Gastroesophageal sphincter (tissue), 4 donors: Measurements from ENCODE around the gene CFAP410. TPM values are rescaled to one million over a fixed set of nuclear protein-coding genes. Genes with fewer than 3 reads are reported as not detected.
"Not testable (repeated sequence)": the region's sequence is repeated elsewhere in the genome, so short reads cannot be mapped to it uniquely, and the experiment has no call there.

Experiments
- ATAC-seq: fragments of 150-250 bp; one replicate; pipeline ENCODE4 v1.9.1; 2016; ENCODE audit warnings: mild to moderate bottlenecking, moderate library complexity
- H3K27ac ChIP-seq, 4 donors: fragments of 200-600 bp; sonication (generic) in 3 of 4; 1 replicate in 3 of 4; 2 replicates in 1 of 4; pipeline ENCODE4 v1.5.1; 2016 to 2019
- H3K27me3 ChIP-seq: fragments of 200-600 bp; sonication (generic); one replicate; pipeline ENCODE4 v1.5.1; 2019
- H3K36me3 ChIP-seq, 2 donors: fragments of 200-600 bp; sonication (generic); one replicate each; pipeline ENCODE4 v1.5.1; 2019; ENCODE audit warnings: control low read depth in 1 of 2
- H3K4me1 ChIP-seq, 3 donors: fragments of 200-600 bp; sonication (generic); 1 replicate in 2 of 3; 2 replicates in 1 of 3; pipeline ENCODE4 v1.5.1; 2016 to 2019; ENCODE audit warnings: control low read depth in 2 of 3
- H3K4me3 ChIP-seq, 2 donors: fragments of 200-600 bp; sonication (generic); one replicate each; pipeline ENCODE4 v1.5.1; 2019; ENCODE audit warnings: mild to moderate bottlenecking in 1 of 2, moderate library complexity in 1 of 2
- H3K9me3 ChIP-seq, 3 donors: fragments of 200-600 bp; sonication (generic); one replicate each; pipeline ENCODE4 v1.5.1; 2017 to 2019; ENCODE audit warnings: control low read depth in 2 of 3
- EP300 ChIP-seq: sonication (generic); formaldehyde crosslinking; IDR thresholded peaks from one replicate; pipeline ENCODE4 v1.6.1; 2017; ENCODE audit warnings: antibody characterized with exemption, mild to moderate bottlenecking
- POLR2A ChIP-seq, 2 donors: fragments of 450-650 bp; IDR thresholded peaks; one replicate each; pipeline ENCODE4 v1.6.1; 2017; ENCODE audit warnings: antibody characterized with exemption in 2 of 2, mild to moderate bottlenecking in 2 of 2, moderate library complexity in 1 of 2
- POLR2AphosphoS5 ChIP-seq: sonication (generic); formaldehyde crosslinking; IDR thresholded peaks from one replicate; pipeline ENCODE4 v1.6.1; 2017; ENCODE audit warnings: antibody characterized with exemption
- WGBS, 2 donors: methylation state at CpG; one replicate each; pipeline ENCODE4 v1.1.5; 2018; ENCODE audit warnings: low coverage in 1 of 2; 5-methylcytosine and 5-hydroxymethylcytosine counted together
- total RNA-seq, 4 donors: library from RNA; depleted of rRNA; stranded (reverse); fragments of >200 nt; gene quantifications; one replicate each; pipeline ENCODE4 v1.1.0, GENCODE V29; 2016
- TF ChIP-seq, protein P1 (sequence below), 4 experiments: fragments of 200-600 bp in 2 of 4; fragments of 450-650 bp in 2 of 4; sonication (generic) in 1 of 4; IDR thresholded peaks; one replicate each; pipeline ENCODE4 v1.5.1; 2017 to 2019; ENCODE audit warnings: antibody characterized with exemption in 4 of 4, mild to moderate bottlenecking in 2 of 4, moderate library complexity in 2 of 4

CFAP410 gene
- total RNA-seq, 4 donors from 2014 or later, result 26.2 to 35.0 (median 30.2) TPM

DNA sequence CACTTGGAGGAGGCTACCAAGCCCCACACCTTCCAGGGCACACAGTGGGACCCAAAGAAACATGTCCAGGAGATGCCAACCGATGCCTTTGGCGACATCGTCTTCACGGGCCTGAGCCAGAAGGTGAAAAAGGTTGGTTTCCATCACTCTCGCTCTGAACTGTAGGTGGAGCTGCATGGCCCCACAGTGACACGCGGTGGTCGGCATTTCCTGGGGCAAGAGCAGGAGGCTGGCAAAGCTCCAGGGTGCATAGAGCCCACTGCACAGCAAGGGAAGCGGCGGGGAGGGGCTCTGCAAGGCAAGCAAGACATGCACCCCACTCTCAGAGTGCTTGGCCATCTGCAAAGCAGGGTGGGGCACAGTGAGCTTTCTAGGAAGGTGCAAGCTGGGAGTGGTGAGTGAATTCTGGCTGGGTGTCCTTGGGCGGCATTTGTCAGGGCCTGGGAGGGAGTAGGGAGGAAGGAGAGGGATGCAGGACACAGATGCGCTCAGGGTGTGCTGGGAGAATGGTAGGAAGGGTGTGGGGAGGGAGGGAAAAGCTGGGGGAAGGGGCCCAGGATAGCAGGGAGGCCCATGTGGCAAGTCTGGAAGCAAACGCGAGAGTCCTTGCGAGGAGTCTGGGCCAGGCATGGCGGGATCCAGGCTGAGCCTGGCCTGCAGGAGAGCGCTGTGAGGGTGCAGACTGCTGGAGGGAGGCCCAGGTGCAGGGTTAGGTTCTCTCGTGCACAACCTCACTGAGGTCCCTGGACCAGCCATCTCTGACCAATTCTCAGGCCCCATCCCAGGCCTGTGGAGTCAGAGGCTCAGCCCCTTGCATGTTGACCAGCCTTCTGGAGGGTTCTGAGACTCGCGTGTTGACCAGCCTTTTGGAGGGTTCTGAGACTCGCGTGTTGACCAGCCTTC lies 25.2 kb upstream of the CFAP410 start:
- no peaks in the 10 kb centered on the region for H3K4me1 ChIP-seq
- ATAC-seq, result no peak
- H3K36me3 ChIP-seq, result no peaks in the 10 kb centered on the region
- H3K27me3 ChIP-seq, result peaks cover 74% of the 10 kb centered on the region
- no peak overlapping the region for H3K27ac ChIP-seq
- WGBS, 2 donors, result 89 to 90% methylated on average over 2 to 12 of the region's 22 CpGs
- TF ChIP-seq POLR2A (IDR thresholded peaks at IDR 0.05) (no peak), POLR2AphosphoS5 (no peak), EP300 (no peak)
- TF ChIP-seq, protein P1, sequence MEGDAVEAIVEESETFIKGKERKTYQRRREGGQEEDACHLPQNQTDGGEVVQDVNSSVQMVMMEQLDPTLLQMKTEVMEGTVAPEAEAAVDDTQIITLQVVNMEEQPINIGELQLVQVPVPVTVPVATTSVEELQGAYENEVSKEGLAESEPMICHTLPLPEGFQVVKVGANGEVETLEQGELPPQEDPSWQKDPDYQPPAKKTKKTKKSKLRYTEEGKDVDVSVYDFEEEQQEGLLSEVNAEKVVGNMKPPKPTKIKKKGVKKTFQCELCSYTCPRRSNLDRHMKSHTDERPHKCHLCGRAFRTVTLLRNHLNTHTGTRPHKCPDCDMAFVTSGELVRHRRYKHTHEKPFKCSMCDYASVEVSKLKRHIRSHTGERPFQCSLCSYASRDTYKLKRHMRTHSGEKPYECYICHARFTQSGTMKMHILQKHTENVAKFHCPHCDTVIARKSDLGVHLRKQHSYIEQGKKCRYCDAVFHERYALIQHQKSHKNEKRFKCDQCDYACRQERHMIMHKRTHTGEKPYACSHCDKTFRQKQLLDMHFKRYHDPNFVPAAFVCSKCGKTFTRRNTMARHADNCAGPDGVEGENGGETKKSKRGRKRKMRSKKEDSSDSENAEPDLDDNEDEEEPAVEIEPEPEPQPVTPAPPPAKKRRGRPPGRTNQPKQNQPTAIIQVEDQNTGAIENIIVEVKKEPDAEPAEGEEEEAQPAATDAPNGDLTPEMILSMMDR (IDR thresholded peaks at IDR 0.05), result no peak
- H3K4me3 ChIP-seq, result no peak overlapping the region
- peaks cover 0 to 24% (median 0%) of the 10 kb centered on the region in 3 donors for H3K9me3 ChIP-seq

DNA sequence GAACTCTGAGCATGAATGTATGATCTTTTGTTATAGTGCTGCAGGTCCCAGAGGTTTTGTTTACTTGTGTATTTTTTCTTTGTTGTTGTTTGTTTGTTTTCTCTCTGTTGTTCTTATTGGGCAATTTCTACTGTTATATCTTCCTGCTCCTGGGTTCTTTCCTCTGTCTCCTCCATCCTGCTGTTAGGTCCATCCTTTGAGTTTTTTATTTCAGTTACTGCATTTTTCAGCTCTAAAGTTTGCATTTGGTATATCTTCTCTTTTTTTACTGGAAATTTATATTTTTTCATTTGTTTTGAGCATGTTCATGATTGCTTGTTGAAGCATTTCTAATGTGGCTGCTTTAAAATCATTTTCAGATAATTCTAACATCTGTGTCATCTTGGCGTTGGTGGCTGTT lies 24.1 kb upstream of the CFAP410 start:
- Histone ChIP-seq H3K4me1 (no peaks in the 10 kb centered on the region), H3K27ac (no peak overlapping the region), H3K27me3 (peaks cover 71% of the 10 kb centered on the region), H3K4me3 (no peak overlapping the region), H3K9me3 (peaks cover 0 to 24% (median 0%) of the 10 kb centered on the region in 3 donors), H3K36me3 (no peaks in the 10 kb centered on the region)
- no peak for TF ChIP-seq POLR2A (IDR thresholded peaks at IDR 0.05)
- TF ChIP-seq, protein P1 (IDR thresholded peaks at IDR 0.05), result no peak
- TF ChIP-seq POLR2AphosphoS5, result no peak
- no peak for TF ChIP-seq EP300
- 86 to 100% methylated on average over 1 of the region's 1 CpG for WGBS, 2 donors
- ATAC-seq, result no peak

DNA sequence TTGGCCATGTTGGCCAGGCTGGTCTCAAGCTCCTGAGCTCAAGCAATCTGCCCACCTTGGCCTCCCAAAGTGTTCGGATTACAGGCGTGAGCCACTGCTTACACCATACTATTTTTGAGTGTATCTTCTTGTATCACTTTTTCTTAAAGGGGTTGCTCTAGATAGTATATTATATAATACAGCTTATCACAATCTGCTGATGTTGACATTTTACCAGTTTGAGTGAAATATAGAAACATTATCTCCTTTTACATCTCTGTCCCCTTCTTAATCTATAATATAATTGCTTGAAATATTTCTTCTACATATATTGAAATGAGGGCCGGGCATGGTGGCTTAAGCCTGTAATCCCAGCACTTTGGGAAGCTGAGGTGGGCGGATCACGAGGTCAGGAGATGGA lies 22.7 kb upstream of the CFAP410 start:
- H3K4me3 ChIP-seq, H3K4me1 ChIP-seq, H3K27ac ChIP-seq, H3K36me3 ChIP-seq, ATAC-seq: not testable (repeated sequence)
- Histone ChIP-seq H3K27me3 (peaks cover 71% of the 10 kb centered on the region), H3K9me3 (peaks cover 0 to 24% (median 0%) of the 10 kb centered on the region in 3 donors)
- WGBS, 2 donors, result 86 to 91% methylated on average over 3 to 5 of the region's 5 CpGs

DNA sequence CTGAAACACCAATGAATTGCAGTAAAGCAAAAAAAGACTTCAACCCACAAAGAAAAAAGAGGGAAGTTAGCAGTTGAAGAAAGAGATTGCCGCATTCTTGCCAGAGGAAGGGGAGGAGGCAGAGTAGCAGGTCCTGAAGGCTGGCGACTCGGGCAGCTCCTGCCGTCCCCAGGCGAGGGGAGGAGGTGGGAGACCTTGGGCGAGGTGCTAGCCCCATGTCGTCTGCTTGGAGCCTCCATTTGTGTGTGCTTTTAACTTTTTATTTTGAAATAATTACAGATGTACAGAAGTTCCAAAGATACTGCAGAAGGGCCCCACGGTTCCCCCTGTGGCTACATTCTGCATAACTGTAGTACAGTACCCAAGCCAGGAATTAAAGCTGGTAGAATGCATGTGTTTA lies 21.0 kb upstream of the CFAP410 start:
- TF ChIP-seq, protein P1 (IDR thresholded peaks at IDR 0.05), result no peak
- TF ChIP-seq EP300 (no peak), POLR2AphosphoS5 (no peak), POLR2A (IDR thresholded peaks at IDR 0.05) (no peak)
- 33 to 38% methylated on average over 8 of the region's 8 CpGs for WGBS, 2 donors
- Histone ChIP-seq H3K9me3 (peaks cover 0 to 24% (median 0%) of the 10 kb centered on the region in 3 donors), H3K4me1 (no peaks in the 10 kb centered on the region), H3K4me3 (no peak overlapping the region), H3K36me3 (no peaks in the 10 kb centered on the region), H3K27me3 (peaks cover 60% of the 10 kb centered on the region), H3K27ac (no peak overlapping the region)
- ATAC-seq, result no peak

DNA sequence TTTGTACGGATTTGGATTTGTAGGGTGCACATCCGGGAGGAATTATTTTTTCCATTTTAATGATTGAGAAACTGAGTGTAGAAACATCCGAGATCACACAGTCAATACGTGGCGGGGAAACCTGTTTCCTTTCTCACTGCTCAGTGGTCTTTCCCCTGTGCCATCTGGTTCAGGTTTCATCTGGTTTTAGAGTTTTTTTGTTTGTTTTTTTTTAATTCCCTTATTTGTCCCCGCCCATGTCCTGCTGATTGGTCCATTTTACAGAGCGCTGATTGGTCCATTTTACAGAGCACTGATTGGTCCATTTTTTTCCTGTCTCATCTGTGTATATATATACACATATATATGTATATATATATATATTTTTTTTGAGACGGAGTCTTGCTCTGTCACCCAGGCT lies 20.2 kb upstream of the CFAP410 start:
- WGBS, 2 donors, result 86% methylated on average over 7 of the region's 8 CpGs
- TF ChIP-seq EP300 (no peak), POLR2A (IDR thresholded peaks at IDR 0.05) (no peak)
- no peaks in the 10 kb centered on the region for H3K4me1 ChIP-seq
- H3K36me3 ChIP-seq, result no peaks in the 10 kb centered on the region
- no peak for ATAC-seq
- peaks cover 0 to 21% (median 0%) of the 10 kb centered on the region in 3 donors for H3K9me3 ChIP-seq
- H3K27ac ChIP-seq, result no peak overlapping the region
- peaks cover 59% of the 10 kb centered on the region for H3K27me3 ChIP-seq
- no peak overlapping the region for H3K4me3 ChIP-seq
